GM12878 (cell line): Measurements from ENCODE around the gene CRB3. TPM values are rescaled to one million over a fixed set of nuclear protein-coding genes. Genes with fewer than 3 reads are reported as not detected.

ENCODE experiments used
- BACH1 ChIP-seq: fragments of 450-650 bp; IDR thresholded peaks from 2 replicates; pipeline ENCODE4 v1.6.1; 2017; ENCODE audit warnings: mild to moderate bottlenecking, borderline replicate concordance
- BHLHE40 ChIP-seq, 2 experiments: fragments of 450-650 bp in 1 of 2; IDR thresholded peaks; 2 replicates each; pipeline ENCODE4 v1.6.1; 2011 to 2017; ENCODE audit warnings: low read depth in 2 of 2, borderline replicate concordance in 1 of 2, improper control_type of control experiment in 1 of 2, low read length in 1 of 2, mild to moderate bottlenecking in 1 of 2
- BRCA1 ChIP-seq: IDR thresholded peaks from 2 replicates; pipeline ENCODE4 v1.6.1; 2011; ENCODE audit warnings: low read depth, low read length, improper control_type of control experiment
- CBFB ChIP-seq: IDR thresholded peaks from 2 replicates; pipeline ENCODE4 v1.6.1; 2016; ENCODE audit warnings: antibody characterized with exemption, low read depth
- CBX3 ChIP-seq: fragments of 200-600 bp; sonication (generic); IDR thresholded peaks from 2 replicates; pipeline ENCODE4 v1.6.1; 2016; ENCODE audit warnings: low read depth, borderline replicate concordance
- CREM ChIP-seq: IDR thresholded peaks from 2 replicates; pipeline ENCODE4 v1.6.1; 2014; ENCODE audit warnings: antibody characterized with exemption, low read depth
- DPF2 ChIP-seq: fragments of 450-650 bp; IDR thresholded peaks from 2 replicates; pipeline ENCODE4 v1.6.1; 2017; ENCODE audit warnings: mild to moderate bottlenecking
- EGR1 ChIP-seq, 2 experiments: IDR thresholded peaks; 1 replicate in 1 of 2; 2 replicates in 1 of 2; pipeline ENCODE4 v1.6.1; 2011 to 2012; ENCODE audit warnings: low read depth in 2 of 2, low read length in 2 of 2, borderline replicate concordance in 1 of 2, mild to moderate bottlenecking in 1 of 2, moderate library complexity in 1 of 2
- EP300 ChIP-seq, 2 experiments: fragments of 150-350 bp in 1 of 2; IDR thresholded peaks; 2 replicates each; pipeline ENCODE4 v1.6.1; 2011 to 2012; ENCODE audit warnings: low read depth in 2 of 2, low read length in 2 of 2, borderline replicate concordance in 1 of 2, improper control_type of control experiment in 1 of 2, inconsistent platforms in 1 of 2; ENCODE audit not compliant: control insufficient read depth in 1 of 2
- GABPA ChIP-seq: IDR thresholded peaks from 2 replicates; pipeline ENCODE4 v1.6.1; 2014; ENCODE audit warnings: antibody characterized with exemption, low read depth, mild to moderate bottlenecking, inconsistent platforms
- GATAD2B ChIP-seq: fragments of 450-650 bp; conservative IDR thresholded peaks from 2 replicates; pipeline ENCODE4 v1.6.1; 2017; ENCODE audit warnings: low read depth, mild to moderate bottlenecking, moderate library complexity
- IKZF2 ChIP-seq, 2 experiments: fragments of 450-650 bp; IDR thresholded peaks; 2 replicates each; pipeline ENCODE4 v1.6.1; 2017; ENCODE audit warnings: mild to moderate bottlenecking in 2 of 2, moderate library complexity in 2 of 2
- MAX ChIP-seq: IDR thresholded peaks from 2 replicates; pipeline ENCODE4 v1.6.1; 2012; ENCODE audit warnings: low read depth, low read length, improper control_type of control experiment
- NKRF ChIP-seq: fragments of 450-650 bp; conservative IDR thresholded peaks from 2 replicates; pipeline ENCODE4 v1.6.1; 2017; ENCODE audit warnings: mild to moderate bottlenecking, moderate library complexity
- POLR2A ChIP-seq: IDR thresholded peaks from 2 replicates; pipeline ENCODE4 v1.6.1; 2011; ENCODE audit warnings: low read depth, mild to moderate bottlenecking, low read length
- RAD51 ChIP-seq: fragments of 450-650 bp; IDR thresholded peaks from 2 replicates; pipeline ENCODE4 v1.6.1; 2016; ENCODE audit warnings: moderate library complexity, mild to moderate bottlenecking, inconsistent platforms
- SMAD5 ChIP-seq: IDR thresholded peaks from 2 replicates; pipeline ENCODE4 v1.6.1; 2016; ENCODE audit warnings: antibody characterized with exemption, low read depth
- SMARCA5 ChIP-seq: fragments of 450-650 bp; IDR thresholded peaks from 2 replicates; pipeline ENCODE4 v1.6.1; 2017; ENCODE audit warnings: mild to moderate bottlenecking
- SREBF2 ChIP-seq: IDR thresholded peaks from 2 replicates; pipeline ENCODE4 v1.6.1; 2012; ENCODE audit warnings: mild to moderate bottlenecking, low read length
- STAT1 ChIP-seq: fragments of 450-650 bp; conservative IDR thresholded peaks from 2 replicates; pipeline ENCODE4 v1.6.1; 2014; ENCODE audit warnings: antibody characterized with exemption, mild to moderate bottlenecking
- TCF12 ChIP-seq: IDR thresholded peaks from 2 replicates; pipeline ENCODE4 v1.6.1; 2011; ENCODE audit warnings: low read depth, mild to moderate bottlenecking, low read length
- YY1 ChIP-seq: IDR thresholded peaks from 2 replicates; pipeline ENCODE4 v1.6.1; 2011; ENCODE audit warnings: low read depth, mild to moderate bottlenecking, low read length
- ZNF687 ChIP-seq: fragments of 450-650 bp; IDR thresholded peaks from 2 replicates; pipeline ENCODE4 v1.6.1; 2017; ENCODE audit warnings: mild to moderate bottlenecking, moderate library complexity
- polyA plus RNA-seq, 11 experiments: library from polyadenylated mRNA; depleted of rRNA in 4 of 11; unstranded in 6 of 11; stranded (reverse) in 5 of 11; fragments of >200 nt; fragmentation: Nextera tagmentation in 4 of 11; fragmentation: Illumina TruSeq in 1 of 11; extraction: Ambion mirVana in 4 of 11; extraction: Trizol in 1 of 11; gene quantifications; 1 replicate in 1 of 11; 2 replicates in 10 of 11; pipeline versions ENCODE4 v1.2.1 to v1.2.3, GENCODE V29; 2011 to 2016; ENCODE audit warnings: inconsistent platforms in 2 of 11, missing spikeins in 2 of 11, low read depth in 1 of 11
- total RNA-seq, 4 experiments: library from RNA; depleted of rRNA in 3 of 4; stranded (reverse); fragments of >200 nt in 3 of 4; fragmentation: Illumina TruSeq in 1 of 4; extraction: Trizol in 1 of 4; gene quantifications; 2 replicates each; pipeline versions ENCODE4 v1.2.1 to v1.2.3, GENCODE V29; 2013 to 2021
- TF ChIP-seq, protein P1 (sequence below): fragments of 450-650 bp; IDR thresholded peaks from 2 replicates; pipeline ENCODE4 v1.6.1; 2014; ENCODE audit warnings: mild to moderate bottlenecking

Gene CRB3
- total and polyA plus RNA-seq, 10 of the 15 experiments (the other 5 are each of a cell fraction or from before 2014, with no cell fraction given): 0.11 to 1.9 (median 0.98) TPM; not detected in 1

DNA sequence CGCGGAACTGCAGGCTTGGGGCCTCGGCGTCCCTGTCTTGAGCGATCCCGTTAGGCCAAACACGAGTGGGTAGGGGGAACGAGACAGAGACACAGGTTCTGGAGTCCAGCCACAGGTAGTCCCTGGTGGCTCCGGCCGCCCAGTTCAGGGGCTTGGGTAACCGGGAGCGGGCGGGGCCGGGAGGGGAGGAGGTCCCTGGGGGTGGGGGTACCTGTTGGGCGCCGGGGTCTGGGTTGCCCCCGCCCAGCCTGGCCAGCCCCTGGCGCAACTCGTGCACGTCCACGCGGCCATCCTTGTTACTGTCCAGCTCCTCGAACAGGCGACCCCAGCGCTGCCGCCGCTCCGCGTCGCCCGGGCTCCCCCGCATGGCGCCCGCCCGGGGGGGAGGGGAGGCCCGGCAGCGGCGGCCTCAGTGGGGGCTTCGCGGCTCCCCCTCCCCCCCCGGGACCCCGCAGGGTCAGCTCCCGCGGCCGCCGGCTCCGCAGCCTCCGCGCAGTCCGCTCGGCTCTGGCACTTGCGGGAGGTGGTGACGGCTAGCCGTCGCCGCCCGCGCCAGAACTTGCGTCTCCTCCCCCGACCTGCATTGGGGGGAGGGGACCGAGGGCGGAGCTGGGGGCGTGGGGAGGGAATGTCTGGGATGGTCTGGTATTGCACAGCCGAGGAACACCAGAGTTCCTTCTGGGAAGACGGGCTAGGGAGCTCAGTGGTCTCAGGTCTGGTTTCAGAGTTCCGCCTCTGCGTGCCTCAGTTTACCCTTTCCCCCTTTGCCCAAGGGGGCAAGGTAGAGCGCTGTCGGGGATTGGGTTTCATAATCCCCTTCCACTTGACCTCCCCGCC lies 4.6 kb upstream of the CRB3 start, which contains the start of gene SLC25A23 (continued):
- TF ChIP-seq, protein P1, sequence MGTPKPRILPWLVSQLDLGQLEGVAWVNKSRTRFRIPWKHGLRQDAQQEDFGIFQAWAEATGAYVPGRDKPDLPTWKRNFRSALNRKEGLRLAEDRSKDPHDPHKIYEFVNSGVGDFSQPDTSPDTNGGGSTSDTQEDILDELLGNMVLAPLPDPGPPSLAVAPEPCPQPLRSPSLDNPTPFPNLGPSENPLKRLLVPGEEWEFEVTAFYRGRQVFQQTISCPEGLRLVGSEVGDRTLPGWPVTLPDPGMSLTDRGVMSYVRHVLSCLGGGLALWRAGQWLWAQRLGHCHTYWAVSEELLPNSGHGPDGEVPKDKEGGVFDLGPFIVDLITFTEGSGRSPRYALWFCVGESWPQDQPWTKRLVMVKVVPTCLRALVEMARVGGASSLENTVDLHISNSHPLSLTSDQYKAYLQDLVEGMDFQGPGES: no peak
- 0 out of 2 replicates have a peak, but pooled peaks have one; percentile 8 for TF ChIP-seq SMARCA5
- no peak for TF ChIP-seq RAD51
- no peak for TF ChIP-seq CBX3
- TF ChIP-seq GATAD2B: peak; percentile 71; the same call in 1 of the 2 replicates
- TF ChIP-seq ZNF687: 0 out of 2 replicates have a peak, but pooled peaks have one; percentile 39
- no peak for TF ChIP-seq MAX
- TF ChIP-seq BACH1: peak; percentile 53; the same call in 1 of the 2 replicates
- TF ChIP-seq BRCA1: no peak
- 0 out of 4 replicates have a peak, but pooled peaks of 1 of the 2 experiments have one; percentile 13 for TF ChIP-seq EP300 (IDR thresholded peaks at IDR 0.05; ENCODE audit: borderline replicate concordance in 1 of 2, control insufficient read depth in 1 of 2, low read depth in 2 of 2, low read length in 2 of 2)
- peak; percentile 44; the same call in 1 of the 2 replicates for TF ChIP-seq YY1
- 0 out of 2 replicates have a peak, but pooled peaks have one; percentile 26 for TF ChIP-seq DPF2
- TF ChIP-seq TCF12: 0 out of 2 replicates have a peak, but pooled peaks have one; percentile 32
- TF ChIP-seq IKZF2 (IDR thresholded peaks at IDR 0.05): no peak
- TF ChIP-seq GABPA: no peak
- TF ChIP-seq STAT1: no peak
- peak in 1 of 2 experiments; percentile 46; a peak in 1 of 4 replicates for TF ChIP-seq BHLHE40 (IDR thresholded peaks at IDR 0.05; ENCODE audit: borderline replicate concordance in 1 of 2, low read depth in 2 of 2, low read length in 1 of 2)
- TF ChIP-seq NKRF: peak; percentile 63; the same call in 1 of the 2 replicates
- TF ChIP-seq SMAD5: no peak
- TF ChIP-seq CREM: 0 out of 2 replicates have a peak, but pooled peaks have one; percentile 11
- no peak for TF ChIP-seq CBFB
- TF ChIP-seq POLR2A: peak; percentile 62
- TF ChIP-seq EGR1 (IDR thresholded peaks at IDR 0.05; ENCODE audit: borderline replicate concordance in 1 of 2, low read depth in 2 of 2, low read length in 2 of 2): peak in 1 of 2 experiments; percentile 72; a peak in 1 of 3 replicates
- no peak for TF ChIP-seq SREBF2
